HCT116 (cell line): ENCODE results near the gene NOTCH1. TPM values are rescaled to one million over a fixed set of nuclear protein-coding genes. Genes with fewer than 3 reads are reported as not detected.

Experiments used
- ATAC-seq: fragments of 200-7000 bp; cut with Tn5 transposase; 2 replicates; pipeline ENCODE4 v1.9.1; 2020; ENCODE audit warnings: mild to moderate bottlenecking, moderate library complexity
- BruUV-seq: library from RNA; stranded (reverse); fragments of 400-500 nt; replicated peaks from 2 replicates; lab custom pipeline; 2021; lab: Mats Ljungman, UMichigan
- CTCF ChIA-PET: fragments of 300-600 bp; sonication (Branson Sonifier 250); formaldehyde crosslinking; loops from one replicate; lab custom pipeline; 2021; ENCODE audit warnings: antibody characterized with exemption; lab: Charles Lee
- POLR2A ChIA-PET: fragments of 300-600, 350-600 bp; sonication (Branson Sonifier 250); formaldehyde crosslinking; loops from one replicate; lab custom pipeline; 2021; ENCODE audit warnings: antibody characterized with exemption; lab: Charles Lee
- RAD21 ChIA-PET, 2 experiments: fragments of 300-600 bp; sonication (Branson Sonifier 250); formaldehyde crosslinking; loops; one replicate each; lab custom pipeline; 2023; ENCODE audit warnings: low total read pairs in 2 of 2; ENCODE audit not compliant: uncharacterized antibody in 2 of 2, unreplicated experiment in 2 of 2, low non-redundant PET in 1 of 2; lab: Charles Lee
- DNase-seq: peaks from one replicate; pipeline ENCODE4 v3.0.0-alpha.2; 2010; ENCODE audit warnings: low read depth, low spot score
- H2AFZ ChIP-seq: fragments of 200-600 bp; shearing (Covaris generic), sonication (generic); 2 replicates; pipeline ENCODE4 v1.6.1; 2017; ENCODE audit warnings: low read depth, mixed run types, mixed read lengths, antibody characterized with exemption, low read length; ENCODE audit not compliant: poor library complexity, severe bottlenecking
- H3K27ac ChIP-seq: 2 replicates; pipeline ENCODE4 v1.5.1; 2012; ENCODE audit warnings: low read depth, low read length
- H3K27me3 ChIP-seq: fragments of 200-600 bp; sonication (generic); 2 replicates; pipeline ENCODE4 v1.6.1; 2016; ENCODE audit warnings: mixed run types, low read length, mixed read lengths; ENCODE audit not compliant: insufficient read depth
- H3K36me3 ChIP-seq, 2 experiments: fragments of 200-500 bp in 1 of 2; fragments of 200-600 bp in 1 of 2; sonication (Bioruptor generic) in 1 of 2; sonication (generic) in 1 of 2; 2 replicates each; pipeline versions ENCODE4 v1.5.1 to v1.6.1; 2014 to 2016; ENCODE audit warnings: low read length in 2 of 2, inconsistent platforms in 1 of 2, mixed read lengths in 1 of 2, mixed run types in 1 of 2; ENCODE audit not compliant: insufficient read depth in 2 of 2, control insufficient read depth in 1 of 2
- H3K4me1 ChIP-seq, 2 experiments: fragments of 200-600 bp in 1 of 2; sonication (generic) in 1 of 2; 2 replicates each; pipeline versions ENCODE4 v1.5.1 to v1.6.1; 2012 to 2017; ENCODE audit warnings: low read length in 2 of 2, inconsistent platforms in 1 of 2, mild to moderate bottlenecking in 1 of 2, mixed read lengths in 1 of 2, mixed run types in 1 of 2, moderate library complexity in 1 of 2; ENCODE audit not compliant: insufficient read depth in 2 of 2, control insufficient read depth in 1 of 2
- H3K4me2 ChIP-seq: fragments of 200-600 bp; sonication (generic); 2 replicates; pipeline ENCODE4 v1.6.1; 2017; ENCODE audit warnings: mixed run types, low read length, mixed read lengths
- H3K4me3 ChIP-seq, 2 experiments: fragments of 200-600 bp in 1 of 2; sonication (generic) in 1 of 2; replicated peaks in 1 of 2; 2 replicates each; pipeline ENCODE4 v1.5.1; 2011 to 2016; ENCODE audit warnings: low read length in 2 of 2, control low read depth in 1 of 2, low read depth in 1 of 2, mild to moderate bottlenecking in 1 of 2, mixed read lengths in 1 of 2, mixed run types in 1 of 2
- H3K79me2 ChIP-seq: fragments of 200-600 bp; sonication (generic); 2 replicates; pipeline ENCODE4 v1.6.1; 2017; ENCODE audit warnings: mild to moderate bottlenecking, mixed run types, low read length, moderate library complexity, mixed read lengths; ENCODE audit not compliant: insufficient read depth
- H3K9ac ChIP-seq: fragments of 200-600 bp; sonication (generic); 2 replicates; pipeline ENCODE4 v1.6.1; 2016; ENCODE audit warnings: low read length, mixed read lengths
- H3K9me2 ChIP-seq: fragments of 200-600 bp; sonication (generic), shearing (Covaris generic); 2 replicates; pipeline ENCODE4 v1.6.1; 2017; ENCODE audit warnings: mixed run types, mild to moderate bottlenecking, moderate library complexity; ENCODE audit not compliant: insufficient read depth
- H3K9me3 ChIP-seq, 2 experiments: fragments of 200-500 bp in 1 of 2; fragments of 200-600 bp in 1 of 2; sonication (Bioruptor generic) in 1 of 2; sonication (generic) in 1 of 2; 2 replicates each; pipeline ENCODE4 v1.6.1; 2014 to 2017; ENCODE audit warnings: low read length in 2 of 2, mixed read lengths in 2 of 2, inconsistent platforms in 1 of 2, low read depth in 1 of 2, mild to moderate bottlenecking in 1 of 2, mixed run types in 1 of 2, moderate library complexity in 1 of 2; ENCODE audit not compliant: control insufficient read depth in 1 of 2, insufficient read depth in 1 of 2
- H4K20me1 ChIP-seq: fragments of 200-600 bp; sonication (generic), shearing (Covaris generic); 2 replicates; pipeline ENCODE4 v1.6.1; 2017; ENCODE audit warnings: mixed run types, mild to moderate bottlenecking, moderate library complexity; ENCODE audit not compliant: insufficient read depth
- ATF3 ChIP-seq: IDR thresholded peaks from 2 replicates; pipeline ENCODE4 v1.6.1; 2012
- EZH2 ChIP-seq: fragments of 200-600 bp; sonication (generic); IDR thresholded peaks from 2 replicates; pipeline ENCODE4 v1.6.1; 2017; ENCODE audit warnings: antibody characterized with exemption, mixed run types
- EZH2phosphoT487 ChIP-seq: fragments of 200-600 bp; IDR thresholded peaks from 2 replicates; pipeline ENCODE4 v1.6.1; 2018; ENCODE audit warnings: antibody characterized with exemption, borderline replicate concordance
- JUND ChIP-seq: IDR thresholded peaks from 2 replicates; pipeline ENCODE4 v1.6.1; 2012
- MAX ChIP-seq: IDR thresholded peaks from 2 replicates; pipeline ENCODE4 v1.6.1; 2012
- POLR2A ChIP-seq: IDR thresholded peaks from 2 replicates; pipeline ENCODE4 v1.7.0; 2011; ENCODE audit warnings: borderline replicate concordance; ENCODE audit not compliant: insufficient read depth, insufficient read length; ENCODE audit errors: extremely low read depth
- RAD21 ChIP-seq: IDR thresholded peaks from 2 replicates; pipeline ENCODE4 v1.6.1; 2012; ENCODE audit warnings: low read depth, mild to moderate bottlenecking
- SP1 ChIP-seq: IDR thresholded peaks from 2 replicates; pipeline ENCODE4 v1.6.1; 2012; ENCODE audit warnings: low read depth
- SRF ChIP-seq: IDR thresholded peaks from 2 replicates; pipeline ENCODE4 v1.6.1; 2012; ENCODE audit warnings: low read depth
- TCF7L2 ChIP-seq: IDR thresholded peaks from 2 replicates; pipeline ENCODE4 v1.7.0; 2011; ENCODE audit warnings: borderline replicate concordance, inconsistent platforms; ENCODE audit not compliant: insufficient read depth, insufficient read length; ENCODE audit errors: extremely low read depth
- ZBTB33 ChIP-seq: IDR thresholded peaks from 2 replicates; pipeline ENCODE4 v1.6.1; 2011; ENCODE audit warnings: mild to moderate bottlenecking, low read length, moderate library complexity; ENCODE audit not compliant: insufficient replicate concordance; ENCODE audit errors: extremely low read depth
- intact Hi-C: fragments of 100-400 bp; cut with micrococcal nuclease; formaldehyde crosslinking; loops from 2 replicates; pipeline ENCODE4 v1.10.0; 2022
- total RNA-seq: library from RNA; stranded (reverse); gene quantifications from one replicate; pipeline ENCODE4 v1.2.1, GENCODE V29; 2021; ENCODE audit not compliant: unreplicated experiment

Gene NOTCH1
- total RNA-seq, 1 experiment from 2014 or later, result 36.2 TPM

GRCh38 chr9:136572003-136572827, 26.4 kb upstream of the NOTCH1 start:
- H3K4me2 ChIP-seq, result no peak overlapping the region
- H4K20me1 ChIP-seq, result no peaks in the 10 kb centered on the region
- H3K79me2 ChIP-seq, result no peaks in the 10 kb centered on the region
- H3K9ac ChIP-seq, result no peak overlapping the region
- POLR2A ChIA-PET, result no interaction called here
- ATAC-seq (no peak), DNase-seq (no peak)
- no peak overlapping the region for H3K27ac ChIP-seq
- no peaks in the 10 kb centered on the region for H3K36me3 ChIP-seq
- no peaks in the 10 kb centered on the region for H3K27me3 ChIP-seq
- H3K4me3 ChIP-seq, result no peak overlapping the region
- RAD21 ChIA-PET, result no interaction called here
- intact Hi-C loops, result no loop called here
- H3K9me2 ChIP-seq, result no peaks in the 10 kb centered on the region
- no peaks in the 10 kb centered on the region for H3K9me3 ChIP-seq
- no peak for TF ChIP-seq RAD21
- no peak for TF ChIP-seq JUND
- TF ChIP-seq EZH2, result no peak
- TF ChIP-seq EZH2phosphoT487, result no peak
- TF ChIP-seq, all 23 proteins: peak for 0
- CTCF ChIA-PET, result no interaction called here
- Histone ChIP-seq H3K4me1 (peaks cover 26 to 33% of the 10 kb centered on the region in 2 experiments), H2AFZ (no peak overlapping the region)
- no TSS peak for BruUV-seq

- DNase-seq (no peak), ATAC-seq (no peak)
- ChIA-PET RAD21 (no interaction called here), POLR2A (no interaction called here), CTCF (no interaction called here)
- Histone ChIP-seq H3K9me3 (no peaks in the 10 kb centered on the region), H3K36me3 (no peaks in the 10 kb centered on the region), H4K20me1 (no peaks in the 10 kb centered on the region), H3K9ac (no peak overlapping the region), H3K4me2 (no peak overlapping the region), H3K27ac (no peak overlapping the region), H3K4me1 (peaks cover 20 to 31% of the 10 kb centered on the region in 2 experiments), H3K9me2 (no peaks in the 10 kb centered on the region), H3K27me3 (no peaks in the 10 kb centered on the region), H3K4me3 (no peak overlapping the region), H3K79me2 (no peaks in the 10 kb centered on the region), H2AFZ (no peak overlapping the region)
- no TSS peak for BruUV-seq
- TF ChIP-seq ATF3 (no peak), POLR2A (no peak), SRF (no peak), TCF7L2 (no peak), ZBTB33 (no peak), SP1 (no peak), MAX (no peak)
- intact Hi-C loops, result no loop called here
These were observed 25.7 kb upstream of the NOTCH1 start for GRCh38 chr9:136571531-136571930.
